BE2C (cell line): ENCODE measurements around the gene VWA1. TPM values are rescaled to one million over a fixed set of nuclear protein-coding genes. Genes with fewer than 3 reads are reported as not detected.

ENCODE experiments used
- DNase-seq: peaks from one replicate; pipeline ENCODE4 v3.0.0-alpha.2; 2020
- H3K27me3 ChIP-seq: fragments of 250-450 bp; sonication (Bioruptor Pico); 2 replicates; pipeline ENCODE4 v1.5.1; 2020; ENCODE audit warnings: mild to moderate bottlenecking
- H3K36me3 ChIP-seq: fragments of 250-450 bp; sonication (Bioruptor Pico); 2 replicates; pipeline ENCODE4 v1.5.1; 2020; ENCODE audit warnings: mild to moderate bottlenecking
- H3K4me1 ChIP-seq: fragments of 250-450 bp; sonication (Bioruptor Pico); 2 replicates; pipeline ENCODE4 v1.5.1; 2020
- H3K4me3 ChIP-seq: 2 replicates; pipeline ENCODE4 v1.5.1; 2011; ENCODE audit warnings: low read depth, low read length
- H3K9me3 ChIP-seq: fragments of 250-450 bp; sonication (Bioruptor Pico); 2 replicates; pipeline ENCODE4 v1.5.1; 2020
- CTCF ChIP-seq: IDR thresholded peaks from 2 replicates; pipeline ENCODE4 v1.5.1; 2012; ENCODE audit warnings: mild to moderate bottlenecking, low read depth, low read length
- polyA plus RNA-seq: library from polyadenylated mRNA; unstranded; fragments of >200 nt; gene quantifications from one replicate; pipeline ENCODE4 v1.2.1, GENCODE V29; 2012; ENCODE audit warnings: low read depth, missing spikeins; ENCODE audit not compliant: insufficient read length, insufficient read depth

VWA1 gene
- 33.2 TPM for polyA plus RNA-seq

- peak; percentile 88 for DNase-seq
- Histone ChIP-seq H3K4me1 (peaks cover 46% of the 10 kb centered on the region), H3K36me3 (no peaks in the 10 kb centered on the region), H3K9me3 (no peaks in the 10 kb centered on the region), H3K27me3 (no peaks in the 10 kb centered on the region), H3K4me3 (peak within 1 kb of the TSS; percentile 58)
- TF ChIP-seq CTCF, result no peak; the same call in 1 of the 2 replicates
Measured at GRCh38 chr1:1435106-1435903, at the start of gene VWA1. Gene VWA1 (plus strand): TSS chr1:1435690. CDS start chr1:1435749, 59 bp downstream.

- Histone ChIP-seq H3K36me3 (peaks cover 60% of the 10 kb centered on the region), H3K4me1 (no peaks in the 10 kb centered on the region)
- TF ChIP-seq CTCF, result no peak
Measured at GRCh38 chr1:1385931-1386330, 49.6 kb upstream of the VWA1 start.

GRCh38 chr1:1387098-1388077 lies 48.1 kb upstream of the VWA1 start:
- no peaks in the 10 kb centered on the region for H3K27me3 ChIP-seq
- TF ChIP-seq CTCF, result no peak
- no peak overlapping the region for H3K4me3 ChIP-seq
- no peaks in the 10 kb centered on the region for H3K9me3 ChIP-seq
- no peaks in the 10 kb centered on the region for H3K4me1 ChIP-seq
- DNase-seq, result no peak
- peaks cover 74% of the 10 kb centered on the region for H3K36me3 ChIP-seq

More at GRCh38 chr1:1385931-1386330, 49.6 kb upstream of the VWA1 start:
- Histone ChIP-seq H3K4me3 (no peak overlapping the region), H3K27me3 (no peaks in the 10 kb centered on the region), H3K9me3 (no peaks in the 10 kb centered on the region)
- no peak for DNase-seq

- Histone ChIP-seq H3K27me3 (no peaks in the 10 kb centered on the region), H3K36me3 (peaks cover 81% of the 10 kb centered on the region), H3K4me1 (no peaks in the 10 kb centered on the region), H3K9me3 (no peaks in the 10 kb centered on the region), H3K4me3 (no peak overlapping the region)
- no peak for TF ChIP-seq CTCF
- no peak for DNase-seq
Measured at GRCh38 chr1:1388078-1388472, 47.4 kb upstream of the VWA1 start.

GRCh38 chr1:1390675-1391074 lies 44.8 kb upstream of the VWA1 start:
- no peak for TF ChIP-seq CTCF
- Histone ChIP-seq H3K4me3 (no peak overlapping the region), H3K27me3 (no peaks in the 10 kb centered on the region), H3K36me3 (peaks cover 98% of the 10 kb centered on the region), H3K9me3 (no peaks in the 10 kb centered on the region), H3K4me1 (no peaks in the 10 kb centered on the region)
- no peak for DNase-seq
